ENCODE data around the gene ALDH4A1. TPM values are rescaled to one million over a fixed set of nuclear protein-coding genes. Genes with fewer than 3 reads are reported as not detected.
A peak's percentile ranks its signal among the peaks of the same experiment; 100 is the strongest.

ALDH4A1 gene
- polyA plus RNA-seq, 1 experiment, result 36.6 TPM

DNA sequence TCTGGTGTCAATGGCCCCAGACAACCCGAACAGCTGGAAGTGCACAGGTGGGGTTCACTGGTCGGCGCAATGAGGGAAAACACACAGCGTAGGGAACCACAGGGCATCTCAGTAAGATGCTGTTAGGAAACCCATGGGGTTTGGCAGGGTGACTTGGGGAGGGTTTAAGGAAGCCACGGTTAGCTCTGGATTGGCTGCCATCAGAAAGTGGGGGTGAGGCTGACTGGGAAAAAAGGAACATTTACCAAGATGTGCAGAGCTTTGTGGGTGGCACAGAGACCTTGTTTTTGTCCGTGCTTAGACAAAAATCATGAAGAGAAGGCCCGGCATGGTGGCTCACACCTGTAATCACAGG is 11.0 kb downstream of the ALDH4A1 start:
- Histone ChIP-seq H3K4me3 (ENCODE audit: low read depth, low read length) (no peak overlapping the region), H3K27me3 (ENCODE audit: control insufficient read depth, insufficient read depth, low read length) (no peaks in the 10 kb centered on the region), H3K36me3 (ENCODE audit: control insufficient read depth, insufficient read depth, low read length) (no peaks in the 10 kb centered on the region)
- TF ChIP-seq, protein P1, sequence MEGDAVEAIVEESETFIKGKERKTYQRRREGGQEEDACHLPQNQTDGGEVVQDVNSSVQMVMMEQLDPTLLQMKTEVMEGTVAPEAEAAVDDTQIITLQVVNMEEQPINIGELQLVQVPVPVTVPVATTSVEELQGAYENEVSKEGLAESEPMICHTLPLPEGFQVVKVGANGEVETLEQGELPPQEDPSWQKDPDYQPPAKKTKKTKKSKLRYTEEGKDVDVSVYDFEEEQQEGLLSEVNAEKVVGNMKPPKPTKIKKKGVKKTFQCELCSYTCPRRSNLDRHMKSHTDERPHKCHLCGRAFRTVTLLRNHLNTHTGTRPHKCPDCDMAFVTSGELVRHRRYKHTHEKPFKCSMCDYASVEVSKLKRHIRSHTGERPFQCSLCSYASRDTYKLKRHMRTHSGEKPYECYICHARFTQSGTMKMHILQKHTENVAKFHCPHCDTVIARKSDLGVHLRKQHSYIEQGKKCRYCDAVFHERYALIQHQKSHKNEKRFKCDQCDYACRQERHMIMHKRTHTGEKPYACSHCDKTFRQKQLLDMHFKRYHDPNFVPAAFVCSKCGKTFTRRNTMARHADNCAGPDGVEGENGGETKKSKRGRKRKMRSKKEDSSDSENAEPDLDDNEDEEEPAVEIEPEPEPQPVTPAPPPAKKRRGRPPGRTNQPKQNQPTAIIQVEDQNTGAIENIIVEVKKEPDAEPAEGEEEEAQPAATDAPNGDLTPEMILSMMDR (IDR thresholded peaks at IDR 0.05; ENCODE audit: insufficient read depth, low read depth, low read length), result no peak
- no peak for DNase-seq (ENCODE audit: low read depth)
- CTCF ChIA-PET, result interaction anchor here (0.9 to 4.2 kb wide), 5 partner anchors 9 to 214 kb away, joined by 3 to 21 read pairs (median 5); no protein-coding TSS in a partner anchor
- POLR2A ChIA-PET, result no interaction called here

DNA sequence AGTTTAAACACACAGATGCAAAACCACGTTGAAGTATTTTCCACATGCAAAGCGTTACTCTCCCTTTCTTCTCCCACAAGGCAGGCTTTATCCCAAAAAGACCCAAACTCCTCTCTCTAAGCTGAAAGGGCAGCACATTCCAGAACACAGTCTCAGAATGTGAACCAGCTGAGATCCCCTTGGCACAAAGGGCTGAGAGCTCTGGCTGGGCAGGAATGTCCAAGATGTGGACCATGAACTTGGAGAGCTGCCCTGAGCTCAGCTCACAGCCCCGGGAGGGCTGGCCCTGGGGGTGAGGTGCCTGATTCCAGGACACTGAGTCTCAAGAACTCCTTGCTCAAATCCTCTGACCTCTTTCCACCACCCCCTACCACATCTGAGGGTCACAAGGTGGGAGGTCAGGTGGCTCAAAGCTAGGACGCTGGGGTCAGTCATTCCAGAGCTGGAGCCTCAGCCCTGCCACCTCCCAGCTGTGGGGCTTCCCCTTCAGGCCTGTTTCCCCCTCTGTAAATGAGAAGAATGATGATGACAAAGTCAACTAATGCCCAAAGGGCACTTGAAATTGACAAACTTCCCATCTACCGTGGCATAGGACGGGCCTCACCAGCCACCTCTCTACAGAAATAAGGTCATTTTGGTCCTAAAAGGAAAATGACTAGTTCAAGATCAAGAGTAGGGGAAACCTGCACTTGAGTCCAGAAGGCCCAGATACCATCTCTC is 11.5 kb downstream of the ALDH4A1 start:
- Histone ChIP-seq H3K4me3 (ENCODE audit: low read depth, low read length) (no peak overlapping the region), H3K36me3 (ENCODE audit: control insufficient read depth, insufficient read depth, low read length) (no peaks in the 10 kb centered on the region), H3K27me3 (ENCODE audit: control insufficient read depth, insufficient read depth, low read length) (no peaks in the 10 kb centered on the region)
- DNase-seq (ENCODE audit: low read depth), result peak; percentile 14
- ChIA-PET CTCF (interaction anchor here (0.5 to 4.2 kb wide), 4 partner anchors 9 to 206 kb away, joined by 3 to 21 read pairs (median 4); no protein-coding TSS in a partner anchor), POLR2A (no interaction called here)
- TF ChIP-seq, protein P1 (IDR thresholded peaks at IDR 0.05; ENCODE audit: insufficient read depth, low read depth, low read length), result no peak

DNA sequence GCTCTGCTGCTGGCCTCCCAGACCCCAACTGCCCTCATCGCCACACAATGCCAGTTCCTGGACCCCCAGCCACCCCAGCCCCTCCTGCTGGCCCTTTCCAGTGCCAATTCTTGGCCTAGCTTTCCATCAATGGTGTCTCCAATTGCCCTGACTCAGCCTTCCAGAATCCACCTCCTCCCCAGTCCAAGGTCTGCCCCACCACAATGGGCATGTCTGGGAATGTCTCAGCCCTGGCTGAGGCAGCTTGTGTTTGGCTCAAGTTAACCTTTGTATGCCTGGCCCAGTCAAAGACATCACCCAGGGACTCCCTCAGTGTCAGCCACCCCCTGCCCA is 16.4 kb downstream of the ALDH4A1 start:
- Histone ChIP-seq H3K4me3 (ENCODE audit: low read depth, low read length) (no peak overlapping the region), H3K27me3 (ENCODE audit: control insufficient read depth, insufficient read depth, low read length) (no peaks in the 10 kb centered on the region), H3K36me3 (ENCODE audit: control insufficient read depth, insufficient read depth, low read length) (no peaks in the 10 kb centered on the region; the same call in 1 of the 2 replicates)
- ChIA-PET POLR2A (no interaction called here), CTCF (interaction anchor here (1.0 to 7.0 kb wide), 5 partner anchors 10 to 27 kb away, joined by 3 to 61 read pairs (median 17); no protein-coding TSS in a partner anchor)
- TF ChIP-seq, protein P1 (IDR thresholded peaks at IDR 0.05; ENCODE audit: insufficient read depth, low read depth, low read length), result no peak
- DNase-seq (ENCODE audit: low read depth), result no peak

DNA sequence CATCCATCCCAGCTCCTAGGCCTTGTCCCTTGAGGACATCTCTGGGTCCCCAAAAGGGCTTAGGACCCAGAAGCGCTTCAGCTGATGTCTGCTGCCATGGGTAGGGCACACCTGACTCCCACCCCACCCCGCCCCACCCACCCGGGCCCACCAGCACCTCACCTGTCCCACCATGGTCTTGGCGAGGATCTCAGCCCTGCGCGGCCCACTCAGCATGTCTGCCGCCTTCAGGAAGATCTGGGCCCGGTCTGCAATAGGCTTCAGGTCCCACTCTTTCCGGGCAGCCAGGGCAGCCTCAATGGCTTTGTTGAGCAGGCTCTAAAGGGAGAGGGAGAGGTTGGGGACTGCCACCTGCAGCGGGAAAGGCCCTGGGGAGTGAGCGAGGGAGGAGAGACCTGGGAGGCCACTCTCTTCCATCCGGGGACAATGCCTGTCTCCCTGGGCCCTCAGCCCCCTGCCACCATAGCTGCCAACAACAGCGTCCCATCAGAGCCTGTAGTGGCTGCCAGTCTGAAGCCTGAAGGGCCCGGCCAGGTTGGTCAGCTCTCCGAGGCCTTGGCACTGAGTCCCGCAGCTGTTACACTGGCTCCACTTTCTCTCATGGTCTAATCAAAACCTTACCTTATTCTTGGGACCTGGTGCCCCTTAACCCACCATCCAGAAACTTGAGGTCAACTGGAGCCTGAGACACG is 16.9 kb downstream of the ALDH4A1 start:
- Histone ChIP-seq H3K36me3 (ENCODE audit: control insufficient read depth, insufficient read depth, low read length) (no peaks in the 10 kb centered on the region; the same call in 1 of the 2 replicates), H3K27me3 (ENCODE audit: control insufficient read depth, insufficient read depth, low read length) (no peaks in the 10 kb centered on the region), H3K4me3 (ENCODE audit: low read depth, low read length) (no peak overlapping the region)
- no peak for DNase-seq (ENCODE audit: low read depth)
- TF ChIP-seq, protein P1 (IDR thresholded peaks at IDR 0.05; ENCODE audit: insufficient read depth, low read depth, low read length), result no peak
- POLR2A ChIA-PET, result no interaction called here
- CTCF ChIA-PET, result interaction anchor here (1.0 to 7.0 kb wide), 9 partner anchors 10 to 228 kb away, joined by 3 to 61 read pairs (median 13); no protein-coding TSS in a partner anchor

DNA sequence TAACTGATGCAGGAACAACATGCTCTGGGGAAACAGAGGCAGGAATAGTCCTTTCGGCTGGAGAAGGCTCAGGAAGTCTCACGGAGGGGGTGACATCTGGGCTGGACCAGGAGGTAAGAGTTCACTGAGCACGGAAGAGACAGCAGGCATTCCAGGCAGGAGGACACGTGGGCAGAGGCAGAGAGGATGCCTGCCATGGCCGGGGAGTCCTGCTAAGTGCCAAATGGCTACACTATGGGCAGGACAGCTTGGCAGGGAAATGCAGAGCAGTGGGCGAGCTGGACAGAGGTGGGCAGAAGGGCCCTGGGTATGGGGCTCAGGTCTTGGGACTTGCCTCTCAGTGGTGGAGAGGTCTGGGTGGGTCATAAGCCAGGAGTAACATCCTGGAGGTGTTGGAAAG is 17.6 kb downstream of the ALDH4A1 start:
- Histone ChIP-seq H3K36me3 (ENCODE audit: control insufficient read depth, insufficient read depth, low read length) (no peaks in the 10 kb centered on the region; the same call in 1 of the 2 replicates), H3K27me3 (ENCODE audit: control insufficient read depth, insufficient read depth, low read length) (no peaks in the 10 kb centered on the region), H3K4me3 (ENCODE audit: low read depth, low read length) (no peak overlapping the region)
- TF ChIP-seq, protein P1 (IDR thresholded peaks at IDR 0.05; ENCODE audit: insufficient read depth, low read depth, low read length), result no peak
- POLR2A ChIA-PET, result no interaction called here
- CTCF ChIA-PET, result interaction anchor here (0.6 to 7.0 kb wide), 30 partner anchors 8 to 357 kb away, joined by 3 to 61 read pairs (median 4); partner anchors contain the start of gene ALDH4A1
- no peak for DNase-seq (ENCODE audit: low read depth)

Measured in BJ (cell line).